HepG2 (cell line): ENCODE data around the gene EARS2. TPM values are rescaled to one million over a fixed set of nuclear protein-coding genes. Genes with fewer than 3 reads are reported as not detected.

Experiments used
- ARID2 ChIP-seq: sonication (generic); formaldehyde crosslinking; IDR thresholded peaks from 2 replicates; pipeline ENCODE4 v1.8.1; 2022; ENCODE audit warnings: mild to moderate bottlenecking, missing genetic modification reagents, borderline replicate concordance
- ASH2L ChIP-seq: fragments of 300-600, 200-600 bp; sonication (generic); IDR thresholded peaks from 2 replicates; pipeline ENCODE4 v1.7.0; 2017; ENCODE audit warnings: low read depth, mild to moderate bottlenecking, moderate library complexity, mixed read lengths, low read length; ENCODE audit not compliant: insufficient read length
- ELF1 ChIP-seq: sonication (generic); formaldehyde crosslinking; IDR thresholded peaks from 2 replicates; pipeline ENCODE4 v1.4.0; 2020; ENCODE audit warnings: missing genetic modification reagents
- FOXK2 ChIP-seq: fragments of 450-650 bp; IDR thresholded peaks from 2 replicates; pipeline ENCODE4 v1.6.1; 2016
- HNRNPLL ChIP-seq: fragments of 200-400 bp; formaldehyde crosslinking; IDR thresholded peaks from 2 replicates; pipeline ENCODE4 v1.6.1; 2017; ENCODE audit warnings: mild to moderate bottlenecking, low read depth, low read length; ENCODE audit not compliant: poor library complexity, severe bottlenecking
- IRX3 ChIP-seq: sonication (generic); formaldehyde crosslinking; IDR thresholded peaks from 2 replicates; pipeline ENCODE4 v1.8.1; 2023; ENCODE audit warnings: mild to moderate bottlenecking, low read depth, missing genetic modification reagents, borderline replicate concordance
- KDM1A ChIP-seq: IDR thresholded peaks from 2 replicates; pipeline ENCODE4 v1.6.1; 2016; ENCODE audit warnings: missing compliant biosample characterization
- NFE2 ChIP-seq: sonication (generic); formaldehyde crosslinking; IDR thresholded peaks from 2 replicates; pipeline ENCODE4 v1.4.0; 2020; ENCODE audit warnings: missing genetic modification reagents
- PLRG1 ChIP-seq: fragments of 450-650 bp; conservative IDR thresholded peaks from 2 replicates; pipeline ENCODE4 v1.6.1; 2016
- RBAK ChIP-seq: sonication (generic); formaldehyde crosslinking; IDR thresholded peaks from 2 replicates; pipeline ENCODE4 v1.5.1; 2020; ENCODE audit warnings: mild to moderate bottlenecking, missing genetic modification reagents
- REPIN1 ChIP-seq: sonication (generic); formaldehyde crosslinking; IDR thresholded peaks from 2 replicates; pipeline ENCODE4 v1.8.0; 2022; ENCODE audit warnings: missing genetic modification reagents, low read depth, mild to moderate bottlenecking, borderline replicate concordance
- RXRA ChIP-seq: sonication (generic); formaldehyde crosslinking; IDR thresholded peaks from 2 replicates; pipeline ENCODE4 v1.5.1; 2020; ENCODE audit warnings: missing genetic modification reagents
- TAF15 ChIP-seq: fragments of 200-400 bp; formaldehyde crosslinking; IDR thresholded peaks from one replicate; pipeline ENCODE4 v1.6.1; 2018; ENCODE audit warnings: mild to moderate bottlenecking, low read depth, low read length; ENCODE audit not compliant: poor library complexity, severe bottlenecking
- TBX3 ChIP-seq: fragments of 450-650 bp; IDR thresholded peaks from 2 replicates; pipeline ENCODE4 v1.6.1; 2017; ENCODE audit warnings: antibody characterized with exemption, mild to moderate bottlenecking, inconsistent platforms, borderline replicate concordance
- ZNF282 ChIP-seq: fragments of 450-650 bp; IDR thresholded peaks from 2 replicates; pipeline ENCODE4 v1.6.1; 2018; ENCODE audit not compliant: partially characterized antibody
- ZNF589 ChIP-seq: sonication (generic); formaldehyde crosslinking; conservative IDR thresholded peaks from 2 replicates; pipeline ENCODE4 v1.8.0; 2022; ENCODE audit warnings: mild to moderate bottlenecking, moderate library complexity, missing genetic modification reagents
- ZNF713 ChIP-seq: sonication (generic); formaldehyde crosslinking; IDR thresholded peaks from 2 replicates; pipeline ENCODE4 v1.4.0; 2020; ENCODE audit warnings: mild to moderate bottlenecking, missing genetic modification reagents
- ZNF766 ChIP-seq: sonication (generic); formaldehyde crosslinking; IDR thresholded peaks from 2 replicates; pipeline ENCODE4 v1.5.0; 2020; ENCODE audit warnings: missing genetic modification reagents, borderline replicate concordance
- polyA plus RNA-seq, 8 experiments: library from polyadenylated mRNA; depleted of rRNA in 3 of 8; stranded (reverse) in 7 of 8; unstranded in 1 of 8; fragments of >200 nt; fragmentation: Illumina TruSeq in 4 of 8; extraction: Trizol in 4 of 8; gene quantifications; 2 replicates each; pipeline versions ENCODE4 v1.2.1 to v1.2.3, GENCODE V29; 2011 to 2016; ENCODE audit warnings: low read depth in 4 of 8, missing spikeins in 1 of 8, mixed read lengths in 1 of 8; ENCODE audit not compliant: insufficient read depth in 1 of 8
- total RNA-seq, 5 experiments: library from RNA; depleted of rRNA; stranded (reverse); fragments of >200 nt; fragmentation: Illumina TruSeq; extraction: Trizol; gene quantifications; 2 replicates each; pipeline ENCODE4 v1.2.3, GENCODE V29; 2016; ENCODE audit warnings: low read depth in 1 of 5
- TF ChIP-seq, protein P1 (sequence below): IDR thresholded peaks from 2 replicates; pipeline ENCODE4 v1.6.1; 2012; ENCODE audit warnings: low read depth, low read length, improper control_type of control experiment
- TF ChIP-seq, protein P2 (sequence below): IDR thresholded peaks from 2 replicates; pipeline ENCODE4 v1.6.1; 2016; ENCODE audit warnings: low read depth, borderline replicate concordance
- TF ChIP-seq, protein P3 (sequence below): sonication (generic); formaldehyde crosslinking; IDR thresholded peaks from 2 replicates; pipeline ENCODE4 v1.9.0; 2021; ENCODE audit warnings: missing genetic modification reagents, borderline replicate concordance

EARS2 gene
- total and polyA plus RNA-seq, 2 of the 13 experiments (the other 11 are each of a cell fraction or from before 2014, with no cell fraction given): 49.4 to 80.4 TPM

DNA sequence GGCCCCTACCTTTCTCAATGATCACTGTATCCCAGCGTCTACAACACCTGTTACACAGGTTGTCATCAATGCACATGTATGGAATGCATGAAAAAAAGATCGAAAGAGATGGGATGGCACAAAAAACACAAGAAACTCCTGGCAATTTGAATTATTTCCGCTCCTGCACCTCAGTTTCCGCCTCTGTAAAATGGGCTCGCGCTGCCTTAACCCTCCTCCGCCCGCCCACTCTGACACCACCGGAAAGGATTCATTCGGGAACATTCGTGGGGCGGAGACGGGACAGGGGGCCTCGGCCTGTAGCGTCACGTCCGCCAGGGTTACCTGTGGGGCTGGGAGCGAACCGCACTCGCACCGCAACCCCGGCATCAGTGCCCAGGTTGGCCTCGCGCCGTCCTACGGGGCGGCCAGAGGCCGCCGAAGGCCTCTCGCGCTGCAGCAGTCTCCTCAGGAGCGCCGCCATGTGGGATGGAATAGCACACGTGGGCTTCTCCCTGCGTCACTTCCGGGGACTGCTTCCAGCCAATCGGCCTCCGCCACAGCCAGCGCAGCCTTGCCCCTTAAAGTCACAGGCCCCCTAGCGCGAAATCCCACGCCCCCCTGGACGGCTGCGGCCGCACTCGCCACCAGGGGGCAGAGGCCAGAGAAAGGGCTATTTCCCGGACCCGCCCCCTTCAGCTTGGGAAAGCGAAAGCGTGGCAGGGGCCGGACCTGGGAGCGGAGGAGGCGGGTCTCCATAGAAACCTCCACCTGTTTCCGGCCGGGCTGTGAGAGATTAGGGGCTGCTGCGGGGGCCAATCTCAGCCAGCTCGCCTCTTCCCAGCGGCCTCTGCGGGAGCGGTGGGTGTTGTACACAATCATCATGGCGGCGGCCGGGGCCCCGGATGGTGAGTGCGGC is at the start of gene EARS2, which contains the start of gene UBFD1 (continued):
- TF ChIP-seq, protein P1, sequence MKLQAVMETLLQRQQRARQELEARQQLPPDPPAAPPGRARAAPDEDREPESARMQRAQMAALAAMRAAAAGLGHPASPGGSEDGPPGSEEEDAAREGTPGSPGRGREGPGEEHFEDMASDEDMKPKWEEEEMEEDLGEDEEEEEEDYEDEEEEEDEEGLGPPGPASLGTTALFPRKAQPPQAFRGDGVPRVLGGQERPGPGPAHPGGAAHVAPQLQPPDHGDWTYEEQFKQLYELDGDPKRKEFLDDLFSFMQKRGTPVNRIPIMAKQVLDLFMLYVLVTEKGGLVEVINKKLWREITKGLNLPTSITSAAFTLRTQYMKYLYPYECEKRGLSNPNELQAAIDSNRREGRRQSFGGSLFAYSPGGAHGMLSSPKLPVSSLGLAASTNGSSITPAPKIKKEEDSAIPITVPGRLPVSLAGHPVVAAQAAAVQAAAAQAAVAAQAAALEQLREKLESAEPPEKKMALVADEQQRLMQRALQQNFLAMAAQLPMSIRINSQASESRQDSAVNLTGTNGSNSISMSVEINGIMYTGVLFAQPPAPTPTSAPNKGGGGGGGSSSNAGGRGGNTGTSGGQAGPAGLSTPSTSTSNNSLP: no peak
- peak; percentile 73 for TF ChIP-seq ARID2 (CRISPR knock-in tag)
- peak; percentile 92 for TF ChIP-seq ELF1 (CRISPR knock-in tag)
- TF ChIP-seq RXRA: peak; percentile 69; the same call in 1 of the 2 replicates
- TF ChIP-seq IRX3 (CRISPR knock-in tag): no peak
- TF ChIP-seq NFE2 (CRISPR knock-in tag): 0 out of 2 replicates have a peak, but pooled peaks have one; percentile 11
- peak; percentile 35; the same call in 1 of the 2 replicates for TF ChIP-seq TBX3
- peak; percentile 87 for TF ChIP-seq TAF15
- peak; percentile 99 for TF ChIP-seq REPIN1 (CRISPR knock-in tag)
- TF ChIP-seq ZNF282: no peak
- TF ChIP-seq HNRNPLL: peak; percentile 86
- peak; percentile 83; the same call in 1 of the 2 replicates for TF ChIP-seq ZNF589 (CRISPR knock-in tag)
- TF ChIP-seq ZNF766: peak; percentile 91; the same call in 1 of the 2 replicates
- TF ChIP-seq, protein P2, sequence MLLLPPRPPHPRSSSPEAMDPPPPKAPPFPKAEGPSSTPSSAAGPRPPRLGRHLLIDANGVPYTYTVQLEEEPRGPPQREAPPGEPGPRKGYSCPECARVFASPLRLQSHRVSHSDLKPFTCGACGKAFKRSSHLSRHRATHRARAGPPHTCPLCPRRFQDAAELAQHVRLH: peak; percentile 99
- TF ChIP-seq, protein P3, sequence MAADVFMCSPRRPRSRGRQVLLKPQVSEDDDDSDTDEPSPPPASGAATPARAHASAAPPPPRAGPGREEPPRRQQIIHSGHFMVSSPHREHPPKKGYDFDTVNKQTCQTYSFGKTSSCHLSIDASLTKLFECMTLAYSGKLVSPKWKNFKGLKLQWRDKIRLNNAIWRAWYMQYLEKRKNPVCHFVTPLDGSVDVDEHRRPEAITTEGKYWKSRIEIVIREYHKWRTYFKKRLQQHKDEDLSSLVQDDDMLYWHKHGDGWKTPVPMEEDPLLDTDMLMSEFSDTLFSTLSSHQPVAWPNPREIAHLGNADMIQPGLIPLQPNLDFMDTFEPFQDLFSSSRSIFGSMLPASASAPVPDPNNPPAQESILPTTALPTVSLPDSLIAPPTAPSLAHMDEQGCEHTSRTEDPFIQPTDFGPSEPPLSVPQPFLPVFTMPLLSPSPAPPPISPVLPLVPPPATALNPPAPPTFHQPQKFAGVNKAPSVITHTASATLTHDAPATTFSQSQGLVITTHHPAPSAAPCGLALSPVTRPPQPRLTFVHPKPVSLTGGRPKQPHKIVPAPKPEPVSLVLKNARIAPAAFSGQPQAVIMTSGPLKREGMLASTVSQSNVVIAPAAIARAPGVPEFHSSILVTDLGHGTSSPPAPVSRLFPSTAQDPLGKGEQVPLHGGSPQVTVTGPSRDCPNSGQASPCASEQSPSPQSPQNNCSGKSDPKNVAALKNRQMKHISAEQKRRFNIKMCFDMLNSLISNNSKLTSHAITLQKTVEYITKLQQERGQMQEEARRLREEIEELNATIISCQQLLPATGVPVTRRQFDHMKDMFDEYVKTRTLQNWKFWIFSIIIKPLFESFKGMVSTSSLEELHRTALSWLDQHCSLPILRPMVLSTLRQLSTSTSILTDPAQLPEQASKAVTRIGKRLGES (CRISPR knock-in tag): peak; percentile 89
- peak; percentile 95 for TF ChIP-seq ASH2L
- TF ChIP-seq RBAK (CRISPR knock-in tag): no peak; the same call in 1 of the 2 replicates
- peak; percentile 81 for TF ChIP-seq FOXK2
- peak; percentile 100 for TF ChIP-seq KDM1A (CRISPR knock-in tag)
- TF ChIP-seq ZNF713: no peak
- TF ChIP-seq PLRG1: no peak
